SU-DHL-6 (cell line): ENCODE data around the gene ID3.

Experiments
- EZH2phosphoT487 ChIP-seq: fragments of 200-600 bp; sonication (generic), shearing (Covaris generic); conservative IDR thresholded peaks from 2 replicates; pipeline ENCODE4 v1.6.1; 2018; ENCODE audit warnings: mild to moderate bottlenecking, antibody characterized with exemption, low read length, moderate library complexity, mixed read lengths
- TF ChIP-seq, protein P1 (sequence below): fragments of 200-600 bp; sonication (generic); IDR thresholded peaks from one replicate; pipeline ENCODE4 v1.5.1; 2017; ENCODE audit warnings: antibody characterized with exemption, mild to moderate bottlenecking, low read length, moderate library complexity; ENCODE audit not compliant: insufficient read depth, poor library complexity, severe bottlenecking

DNA sequence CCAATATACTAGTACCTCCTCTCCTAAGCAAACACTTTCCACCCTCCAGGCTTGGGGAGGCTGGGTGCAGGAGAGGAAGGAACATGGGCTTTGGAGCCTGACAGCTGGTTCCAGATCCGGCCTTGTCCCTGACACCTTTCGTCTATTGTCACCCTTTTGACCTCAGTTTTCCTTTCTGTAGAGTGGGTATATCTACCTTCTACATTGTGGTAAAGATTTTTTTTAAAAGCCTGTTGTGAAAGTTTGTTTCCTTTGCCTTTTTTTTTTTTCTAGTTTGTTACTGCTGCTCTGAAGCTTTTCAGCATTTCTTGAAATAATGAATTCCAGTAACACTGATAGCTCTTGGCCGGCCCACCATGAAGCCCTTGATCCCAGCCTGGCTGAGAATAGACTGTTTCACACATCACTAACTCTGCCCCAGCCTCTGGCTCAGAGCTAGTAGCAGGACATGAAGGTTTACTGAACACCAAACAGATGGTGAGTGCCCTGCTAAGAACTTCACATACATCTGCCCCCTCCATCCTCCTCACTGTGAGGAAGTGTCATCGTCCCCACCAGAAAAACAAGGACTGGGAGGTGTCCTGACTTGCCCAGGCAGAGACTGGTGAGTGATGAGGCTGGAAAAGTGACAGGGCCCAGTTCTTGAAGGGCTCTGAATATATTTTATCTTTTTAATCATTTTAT is 33.0 kb upstream of the ID3 start:
- TF ChIP-seq, protein P1, sequence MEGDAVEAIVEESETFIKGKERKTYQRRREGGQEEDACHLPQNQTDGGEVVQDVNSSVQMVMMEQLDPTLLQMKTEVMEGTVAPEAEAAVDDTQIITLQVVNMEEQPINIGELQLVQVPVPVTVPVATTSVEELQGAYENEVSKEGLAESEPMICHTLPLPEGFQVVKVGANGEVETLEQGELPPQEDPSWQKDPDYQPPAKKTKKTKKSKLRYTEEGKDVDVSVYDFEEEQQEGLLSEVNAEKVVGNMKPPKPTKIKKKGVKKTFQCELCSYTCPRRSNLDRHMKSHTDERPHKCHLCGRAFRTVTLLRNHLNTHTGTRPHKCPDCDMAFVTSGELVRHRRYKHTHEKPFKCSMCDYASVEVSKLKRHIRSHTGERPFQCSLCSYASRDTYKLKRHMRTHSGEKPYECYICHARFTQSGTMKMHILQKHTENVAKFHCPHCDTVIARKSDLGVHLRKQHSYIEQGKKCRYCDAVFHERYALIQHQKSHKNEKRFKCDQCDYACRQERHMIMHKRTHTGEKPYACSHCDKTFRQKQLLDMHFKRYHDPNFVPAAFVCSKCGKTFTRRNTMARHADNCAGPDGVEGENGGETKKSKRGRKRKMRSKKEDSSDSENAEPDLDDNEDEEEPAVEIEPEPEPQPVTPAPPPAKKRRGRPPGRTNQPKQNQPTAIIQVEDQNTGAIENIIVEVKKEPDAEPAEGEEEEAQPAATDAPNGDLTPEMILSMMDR = no peak
- TF ChIP-seq EZH2phosphoT487 = no peak
